Measurements from ENCODE around the gene ERC1. TPM values are rescaled to one million over a fixed set of nuclear protein-coding genes. Genes with fewer than 3 reads are reported as not detected.

ERC1 gene
- total RNA-seq, 2 experiments from 2014 or later: 21.7 to 27.0 TPM

DNA sequence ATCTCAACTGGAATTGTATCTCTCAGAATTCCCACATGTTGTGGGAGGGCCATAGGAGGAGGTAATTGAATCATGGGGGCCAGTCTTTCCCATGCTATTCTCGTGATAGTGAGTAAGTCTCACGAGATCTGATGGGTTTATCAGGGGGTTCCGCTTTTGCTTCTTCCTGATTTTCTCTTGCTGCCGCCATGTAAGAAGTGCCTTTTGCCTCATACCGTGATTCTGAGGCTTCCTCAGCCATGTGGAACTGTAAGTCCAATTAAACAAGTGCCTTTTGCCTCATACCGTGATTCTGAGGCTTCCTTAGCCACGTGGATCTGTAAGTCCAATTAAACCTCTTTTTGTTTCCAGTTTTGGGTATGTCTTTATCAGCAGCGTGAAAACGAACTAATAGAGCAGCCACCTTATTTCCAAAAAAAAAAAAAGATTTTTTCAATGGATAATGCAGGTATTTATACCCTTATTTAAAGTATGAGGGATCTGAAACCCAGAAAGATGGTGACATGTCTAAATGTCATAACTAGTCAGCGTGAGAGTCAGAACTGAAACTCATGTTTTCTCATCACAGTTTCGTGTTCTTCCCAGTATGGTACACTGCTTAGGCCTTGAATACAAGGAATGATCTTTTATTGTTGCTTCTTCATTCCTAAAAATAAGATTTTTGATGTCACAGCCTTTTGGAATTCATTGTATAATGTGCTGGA, 89.6 kb downstream of the ERC1 start:
- ChIA-PET CTCF (interaction anchor here (3.8 kb wide), 1 partner anchor 12 kb away, joined by 24 read pairs; no protein-coding TSS in a partner anchor), POLR2A (no interaction called here)
- Mint-ChIP-seq H3K4me1 (ENCODE audit: low read depth) (peaks cover 15% of the 10 kb centered on the region), H3K27me3 (no peaks in the 10 kb centered on the region), H3K9me3 (no peaks in the 10 kb centered on the region), H3K4me3 (no peak overlapping the region), H3K27ac (no peak overlapping the region), H3K36me3 (ENCODE audit: low read depth) (no peaks in the 10 kb centered on the region)
- DNase-seq: no peak
- intact Hi-C loops (cut with micrococcal nuclease): no loop called here
- TF ChIP-seq, protein P1, sequence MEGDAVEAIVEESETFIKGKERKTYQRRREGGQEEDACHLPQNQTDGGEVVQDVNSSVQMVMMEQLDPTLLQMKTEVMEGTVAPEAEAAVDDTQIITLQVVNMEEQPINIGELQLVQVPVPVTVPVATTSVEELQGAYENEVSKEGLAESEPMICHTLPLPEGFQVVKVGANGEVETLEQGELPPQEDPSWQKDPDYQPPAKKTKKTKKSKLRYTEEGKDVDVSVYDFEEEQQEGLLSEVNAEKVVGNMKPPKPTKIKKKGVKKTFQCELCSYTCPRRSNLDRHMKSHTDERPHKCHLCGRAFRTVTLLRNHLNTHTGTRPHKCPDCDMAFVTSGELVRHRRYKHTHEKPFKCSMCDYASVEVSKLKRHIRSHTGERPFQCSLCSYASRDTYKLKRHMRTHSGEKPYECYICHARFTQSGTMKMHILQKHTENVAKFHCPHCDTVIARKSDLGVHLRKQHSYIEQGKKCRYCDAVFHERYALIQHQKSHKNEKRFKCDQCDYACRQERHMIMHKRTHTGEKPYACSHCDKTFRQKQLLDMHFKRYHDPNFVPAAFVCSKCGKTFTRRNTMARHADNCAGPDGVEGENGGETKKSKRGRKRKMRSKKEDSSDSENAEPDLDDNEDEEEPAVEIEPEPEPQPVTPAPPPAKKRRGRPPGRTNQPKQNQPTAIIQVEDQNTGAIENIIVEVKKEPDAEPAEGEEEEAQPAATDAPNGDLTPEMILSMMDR (IDR thresholded peaks at IDR 0.05): no peak
- ATAC-seq: no peak

DNA sequence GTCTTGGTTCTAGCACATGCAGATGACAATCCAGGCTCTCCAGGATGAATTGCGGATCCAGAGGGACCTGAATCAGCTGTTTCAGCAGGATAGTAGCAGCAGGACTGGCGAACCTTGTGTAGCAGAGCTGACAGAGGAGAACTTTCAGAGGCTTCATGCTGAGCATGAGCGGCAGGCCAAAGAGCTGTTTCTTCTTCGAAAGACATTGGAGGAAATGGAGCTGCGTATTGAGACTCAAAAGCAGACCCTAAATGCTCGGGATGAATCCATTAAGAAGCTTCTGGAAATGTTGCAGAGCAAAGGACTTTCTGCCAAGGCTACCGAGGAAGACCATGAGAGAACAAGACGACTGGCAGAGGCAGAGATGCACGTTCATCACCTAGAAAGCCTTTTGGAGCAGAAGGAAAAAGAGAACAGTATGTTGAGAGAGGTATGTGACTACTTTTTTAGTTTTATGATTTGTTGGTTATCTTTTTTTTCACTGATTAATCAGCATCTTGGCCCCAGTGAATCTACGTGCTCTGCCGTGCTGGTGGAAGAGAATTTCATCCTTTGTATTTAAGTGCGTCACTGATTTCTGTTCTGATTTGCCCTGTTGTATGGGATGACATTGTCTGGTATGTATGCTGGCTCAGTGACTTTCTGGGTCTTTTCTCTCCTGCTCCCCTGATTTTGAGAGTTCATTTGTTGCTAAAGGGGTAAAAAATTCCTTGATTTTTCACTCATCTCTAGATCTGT, 92.3 kb downstream of the ERC1 start:
- DNase-seq (no peak), ATAC-seq (no peak)
- no peaks in the 10 kb centered on the region for H3K27me3 Mint-ChIP-seq
- intact Hi-C loops (cut with micrococcal nuclease): no loop called here
- ChIA-PET CTCF (interaction anchor here (0.7 to 3.8 kb wide), 7 partner anchors 9 to 134 kb away, joined by 3 to 24 read pairs (median 3); partner anchors contain the start of gene RAD52), POLR2A (no interaction called here)
- H3K27ac Mint-ChIP-seq: no peak overlapping the region
- no peak overlapping the region for H3K4me3 Mint-ChIP-seq
- H3K4me1 Mint-ChIP-seq (ENCODE audit: low read depth): peaks cover 15% of the 10 kb centered on the region
- TF ChIP-seq, protein P1 (IDR thresholded peaks at IDR 0.05): no peak
- no peaks in the 10 kb centered on the region for H3K9me3 Mint-ChIP-seq
- H3K36me3 Mint-ChIP-seq (ENCODE audit: low read depth): no peaks in the 10 kb centered on the region

DNA sequence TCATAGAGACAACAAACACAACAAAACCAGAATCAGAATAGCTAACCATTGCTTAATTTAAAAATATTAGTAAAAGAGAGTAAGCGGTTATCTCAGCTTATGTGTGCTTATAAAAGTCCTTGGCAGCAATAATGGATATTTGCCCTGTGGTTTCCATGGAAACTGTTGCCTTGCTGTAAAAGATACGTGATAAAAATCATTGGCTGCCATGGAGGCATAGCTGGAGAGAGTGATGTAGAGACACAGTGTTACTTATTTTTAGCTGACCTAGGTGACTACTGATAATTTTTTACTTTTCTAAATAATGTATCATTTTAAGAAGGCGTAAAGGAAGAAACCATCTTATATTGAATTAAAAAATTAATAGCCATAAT, 92.9 kb downstream of the ERC1 start:
- intact Hi-C loops (cut with micrococcal nuclease): no loop called here

DNA sequence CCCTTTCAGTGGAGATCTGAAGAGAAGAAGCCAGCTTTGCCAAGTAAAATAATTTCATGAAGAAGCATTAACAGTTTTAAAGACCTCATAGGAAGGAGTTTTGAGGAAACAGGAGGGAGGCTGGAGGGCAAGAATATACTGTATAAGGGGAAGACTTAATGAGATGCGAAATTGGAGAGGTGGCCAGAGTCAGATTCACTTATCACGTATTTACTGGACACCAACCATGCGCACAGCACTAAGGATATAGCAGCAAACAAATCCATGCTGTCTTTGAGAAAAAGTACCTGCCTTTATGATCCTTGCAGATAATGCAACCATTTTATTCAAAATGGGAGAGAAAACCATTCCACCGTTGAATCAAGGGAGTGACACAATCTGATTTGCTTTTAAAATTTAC, 100.3 kb downstream of the ERC1 start:
- POLR2A ChIA-PET: no interaction called here
- intact Hi-C loops (cut with micrococcal nuclease): loop anchor here (10.0 kb wide), 1 partner anchor 97 kb away; the partner anchor contains the start of gene ERC1
- DNase-seq: no peak
- no peak overlapping the region for H3K27ac Mint-ChIP-seq
- no peak for ATAC-seq
- CTCF ChIA-PET: interaction anchor here (0.8 to 0.9 kb wide), 3 partner anchors 14 to 341 kb away, joined by 3 read pairs; no protein-coding TSS in a partner anchor
- H3K9me3 Mint-ChIP-seq: no peaks in the 10 kb centered on the region
- no peak overlapping the region for H3K4me3 Mint-ChIP-seq
- H3K27me3 Mint-ChIP-seq: no peaks in the 10 kb centered on the region
- peaks cover 15% of the 10 kb centered on the region for H3K4me1 Mint-ChIP-seq (ENCODE audit: low read depth)
- no peaks in the 10 kb centered on the region for H3K36me3 Mint-ChIP-seq (ENCODE audit: low read depth)
- TF ChIP-seq, protein P1 (IDR thresholded peaks at IDR 0.05): no peak

More for the DNA sequence above, 92.9 kb downstream of the ERC1 start:
- ChIA-PET CTCF (interaction anchor here (1.1 to 3.8 kb wide), 4 partner anchors 9 to 135 kb away, joined by 3 to 24 read pairs (median 4); partner anchors contain the start of gene RAD52), POLR2A (no interaction called here)
- TF ChIP-seq, protein P1 (IDR thresholded peaks at IDR 0.05): no peak
- no peak for ATAC-seq
- peaks cover 15% of the 10 kb centered on the region for H3K4me1 Mint-ChIP-seq (ENCODE audit: low read depth)
- no peak for DNase-seq
- H3K9me3 Mint-ChIP-seq: no peaks in the 10 kb centered on the region
- H3K36me3 Mint-ChIP-seq (ENCODE audit: low read depth): no peaks in the 10 kb centered on the region
- no peaks in the 10 kb centered on the region for H3K27me3 Mint-ChIP-seq
- no peak overlapping the region for H3K4me3 Mint-ChIP-seq
- H3K27ac Mint-ChIP-seq: no peak overlapping the region

Measured in activated CD8-positive, alpha-beta T cell treated with anti-CD3 and anti-CD28 coated beads for 36 hours (primary cell).